ENCODE results near the gene SEPTIN3. TPM values are rescaled to one million over a fixed set of nuclear protein-coding genes. Genes with fewer than 3 reads are reported as not detected.
A peak's percentile ranks its signal among the peaks of the same experiment; 100 is the strongest.

SEPTIN3 gene
- total RNA-seq, 4 donors from 2014 or later: not detected

DNA sequence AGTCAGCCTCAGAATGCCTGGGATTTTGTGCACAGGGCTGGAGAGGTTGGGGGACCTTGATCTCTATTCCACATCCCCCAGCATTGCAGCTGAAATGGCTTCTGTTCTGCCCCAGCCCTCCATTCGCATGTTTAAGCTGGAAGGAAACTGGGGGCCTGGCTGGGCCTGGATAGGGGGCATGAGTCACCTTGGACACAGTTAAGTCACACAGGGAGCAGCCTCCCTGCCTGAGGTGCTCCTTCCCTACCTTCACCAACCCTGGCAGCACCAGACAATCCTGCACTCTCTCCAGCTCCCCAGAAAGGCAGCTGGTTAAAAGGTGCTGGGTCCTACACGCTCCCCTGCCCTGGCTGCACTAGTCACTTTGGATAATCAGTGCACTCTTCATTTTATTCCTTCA is 16.5 kb upstream of the SEPTIN3 start:
- Histone ChIP-seq H3K27ac (no peak overlapping the region), H3K4me3 (no peak overlapping the region), H3K36me3 (no peaks in the 10 kb centered on the region), H3K4me1 (peaks cover 0 to 3% (median under 1%) of the 10 kb centered on the region in 4 donors), H3K9me3 (no peaks in the 10 kb centered on the region), H3K27me3 (no peaks in the 10 kb centered on the region)
- TF ChIP-seq, protein P1, sequence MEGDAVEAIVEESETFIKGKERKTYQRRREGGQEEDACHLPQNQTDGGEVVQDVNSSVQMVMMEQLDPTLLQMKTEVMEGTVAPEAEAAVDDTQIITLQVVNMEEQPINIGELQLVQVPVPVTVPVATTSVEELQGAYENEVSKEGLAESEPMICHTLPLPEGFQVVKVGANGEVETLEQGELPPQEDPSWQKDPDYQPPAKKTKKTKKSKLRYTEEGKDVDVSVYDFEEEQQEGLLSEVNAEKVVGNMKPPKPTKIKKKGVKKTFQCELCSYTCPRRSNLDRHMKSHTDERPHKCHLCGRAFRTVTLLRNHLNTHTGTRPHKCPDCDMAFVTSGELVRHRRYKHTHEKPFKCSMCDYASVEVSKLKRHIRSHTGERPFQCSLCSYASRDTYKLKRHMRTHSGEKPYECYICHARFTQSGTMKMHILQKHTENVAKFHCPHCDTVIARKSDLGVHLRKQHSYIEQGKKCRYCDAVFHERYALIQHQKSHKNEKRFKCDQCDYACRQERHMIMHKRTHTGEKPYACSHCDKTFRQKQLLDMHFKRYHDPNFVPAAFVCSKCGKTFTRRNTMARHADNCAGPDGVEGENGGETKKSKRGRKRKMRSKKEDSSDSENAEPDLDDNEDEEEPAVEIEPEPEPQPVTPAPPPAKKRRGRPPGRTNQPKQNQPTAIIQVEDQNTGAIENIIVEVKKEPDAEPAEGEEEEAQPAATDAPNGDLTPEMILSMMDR (IDR thresholded peaks at IDR 0.05): no peak
- TF ChIP-seq POLR2A (IDR thresholded peaks at IDR 0.05): no peak
- DNase-seq: no peak

GRCh38 chr22:41957941-41958556 is 11.2 kb upstream of the SEPTIN3 start:
- no peak for TF ChIP-seq POLR2A (IDR thresholded peaks at IDR 0.05)
- TF ChIP-seq, protein P1 (IDR thresholded peaks at IDR 0.05): no peak
- Histone ChIP-seq H3K27ac (peak overlapping the region in 1 of 4 donors; percentile 14), H3K4me3 (peak overlapping the region in 3 of 4 donors; percentile 38 to 42 (median 41)), H3K9me3 (no peaks in the 10 kb centered on the region), H3K36me3 (no peaks in the 10 kb centered on the region), H3K4me1 (peaks cover 0 to 5% (median 2%) of the 10 kb centered on the region in 4 donors), H3K27me3 (no peaks in the 10 kb centered on the region)
- DNase-seq: no peak

GRCh38 chr22:41963453-41964111 is 5.7 kb upstream of the SEPTIN3 start:
- no peaks in the 10 kb centered on the region for H3K9me3 ChIP-seq
- H3K27ac ChIP-seq: no peak overlapping the region
- H3K27me3 ChIP-seq: no peaks in the 10 kb centered on the region
- no peaks in the 10 kb centered on the region for H3K4me1 ChIP-seq
- H3K4me3 ChIP-seq: no peak overlapping the region
- TF ChIP-seq, protein P1 (IDR thresholded peaks at IDR 0.05): no peak
- no peak for TF ChIP-seq POLR2A (IDR thresholded peaks at IDR 0.05)
- no peaks in the 10 kb centered on the region for H3K36me3 ChIP-seq
- DNase-seq: no peak

DNA sequence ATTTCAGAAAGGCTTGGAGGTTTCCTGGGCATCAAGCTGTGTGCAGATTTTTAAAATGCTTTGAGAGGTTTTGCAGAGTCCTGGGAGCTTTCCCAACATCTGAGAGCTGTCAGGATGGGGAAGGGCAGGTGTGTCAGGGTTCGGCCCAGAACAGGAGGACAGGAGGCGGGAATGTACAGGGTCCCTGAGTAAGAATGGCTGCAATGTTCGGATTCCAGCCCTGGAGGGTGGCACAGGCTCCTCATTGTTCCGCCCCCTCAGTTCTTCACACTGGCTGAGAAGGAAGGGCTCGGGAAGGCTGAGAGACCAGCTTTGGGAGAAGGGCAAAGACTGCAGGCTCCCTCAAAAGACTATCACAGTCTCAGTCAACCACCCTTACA is 5.1 kb upstream of the SEPTIN3 start:
- TF ChIP-seq, protein P1 (IDR thresholded peaks at IDR 0.05): no peak
- no peak for TF ChIP-seq POLR2A (IDR thresholded peaks at IDR 0.05)
- H3K36me3 ChIP-seq: no peaks in the 10 kb centered on the region
- no peak overlapping the region for H3K4me3 ChIP-seq
- DNase-seq: no peak
- H3K9me3 ChIP-seq: no peaks in the 10 kb centered on the region
- H3K4me1 ChIP-seq: no peaks in the 10 kb centered on the region
- no peak overlapping the region for H3K27ac ChIP-seq
- no peaks in the 10 kb centered on the region for H3K27me3 ChIP-seq

DNA sequence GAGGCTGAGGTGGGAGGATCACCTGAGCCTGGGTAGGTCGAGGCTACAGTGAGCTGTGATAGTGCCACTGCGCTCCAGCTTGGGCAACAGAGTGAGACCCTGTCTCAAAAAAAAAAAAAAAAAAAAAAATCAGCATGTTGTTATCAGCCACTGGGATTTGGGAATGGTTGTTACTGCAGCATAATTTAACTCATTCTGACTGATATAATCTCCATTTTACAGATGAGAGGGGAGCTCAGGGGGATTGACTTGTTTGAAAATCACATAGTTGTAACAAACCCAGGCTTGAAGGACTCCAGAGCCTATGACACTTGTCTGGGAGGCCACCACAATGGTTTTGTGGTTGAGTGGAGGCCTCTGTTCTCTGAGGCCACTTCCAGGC is 3.0 kb upstream of the SEPTIN3 start:
- DNase-seq: no peak
- Histone ChIP-seq H3K36me3 (no peaks in the 10 kb centered on the region), H3K4me3 (no peak overlapping the region), H3K27me3 (no peaks in the 10 kb centered on the region), H3K27ac (no peak overlapping the region), H3K4me1 (no peaks in the 10 kb centered on the region), H3K9me3 (no peaks in the 10 kb centered on the region)
- TF ChIP-seq, protein P1 (IDR thresholded peaks at IDR 0.05): no peak
- TF ChIP-seq POLR2A (IDR thresholded peaks at IDR 0.05): no peak

Measured in Peyer's patch (tissue), 4 donors.